Natural killer cell (primary cell): ENCODE data around the gene ACSL1. TPM values are rescaled to one million over a fixed set of nuclear protein-coding genes. Genes with fewer than 3 reads are reported as not detected.

Source experiments
- ATAC-seq, 3 donors: fragments of 150-1000 bp in 2 of 3; fragments of 200-7000 bp in 1 of 3; cut with Tn5 transposase; 1 replicate in 1 of 3; 2 replicates in 2 of 3; pipeline ENCODE4 v1.10.0; 2021; ENCODE audit warnings: mild to moderate bottlenecking in 2 of 3, moderate library complexity in 2 of 3
- DNase-seq, 2 donors: peaks; one replicate each; pipeline versions ENCODE4 v3.0.0 to v3.0.0-alpha.2; 2013 to 2021; ENCODE audit warnings: mixed read lengths in 1 of 2
- H3K27ac ChIP-seq: one replicate; pipeline ENCODE4 v1.5.1; 2013; ENCODE audit warnings: mild to moderate bottlenecking, low read length
- H3K27me3 ChIP-seq: one replicate; pipeline ENCODE4 v1.6.1; 2013; ENCODE audit warnings: low read length; ENCODE audit not compliant: control insufficient read depth, insufficient read depth
- H3K36me3 ChIP-seq: one replicate; pipeline ENCODE4 v1.6.1; 2013; ENCODE audit warnings: low read length; ENCODE audit not compliant: control insufficient read depth, insufficient read depth
- H3K4me1 ChIP-seq: one replicate; pipeline ENCODE4 v1.6.1; 2013; ENCODE audit warnings: low read length; ENCODE audit not compliant: control insufficient read depth, insufficient read depth
- H3K4me3 ChIP-seq: one replicate; pipeline ENCODE4 v1.5.1; 2013; ENCODE audit warnings: low read length
- H3K9me3 ChIP-seq: one replicate; pipeline ENCODE4 v1.6.1; 2013; ENCODE audit warnings: low read length; ENCODE audit not compliant: control insufficient read depth, insufficient read depth
- H3K27ac Mint-ChIP-seq, 2 donors: one replicate each; pipeline ENCODE4 v1.8.0; 2022; ENCODE audit warnings: mild to moderate bottlenecking in 2 of 2, mixed read lengths in 2 of 2, moderate library complexity in 1 of 2
- H3K27me3 Mint-ChIP-seq, 2 donors: one replicate each; pipeline ENCODE4 v1.8.0; 2022; ENCODE audit warnings: low read depth in 2 of 2, mixed read lengths in 2 of 2
- H3K36me3 Mint-ChIP-seq: one replicate; pipeline ENCODE4 v1.8.0; 2022; ENCODE audit warnings: mixed read lengths
- H3K4me1 Mint-ChIP-seq, 2 donors: one replicate each; pipeline ENCODE4 v1.8.0; 2022; ENCODE audit warnings: mixed read lengths in 2 of 2
- H3K4me3 Mint-ChIP-seq: one replicate; pipeline ENCODE4 v1.8.0; 2022; ENCODE audit warnings: mild to moderate bottlenecking, moderate library complexity, mixed read lengths
- H3K9me3 Mint-ChIP-seq, 2 donors: one replicate each; pipeline ENCODE4 v1.8.0; 2022; ENCODE audit warnings: mixed read lengths in 2 of 2
- CTCF ChIP-seq: fragments of 200-600 bp; IDR thresholded peaks from one replicate; pipeline ENCODE4 v1.8.0; 2022; ENCODE audit warnings: antibody characterized with exemption
- WGBS: methylation state at CpG from one replicate; pipeline ENCODE4 v1.1.7; 2013; ENCODE audit warnings: missing lambda C conversion rate; ENCODE audit not compliant: insufficient coverage; 5-methylcytosine and 5-hydroxymethylcytosine counted together
- intact Hi-C: fragments of 100-400 bp; cut with micrococcal nuclease; formaldehyde crosslinking; loops from one replicate; pipeline ENCODE4 v1.14.2; 2022
- total RNA-seq, 4 donors: library from RNA; stranded (reverse); fragments of 120-200 nt in 1 of 4; gene quantifications; one replicate each; pipeline versions ENCODE4 v1.2.3 to v1.2.4, GENCODE V29; 2013 to 2022

ACSL1 gene
- total RNA-seq, 3 donors from 2014 or later (not counting 1 experiment from before 2014, with no cell fraction given): 13.2 to 43.1 (median 13.3) TPM

- peaks cover 15% of the 10 kb centered on the region for H3K36me3 ChIP-seq
- DNase-seq (peak in 1 of 2 donors; percentile 82), ATAC-seq (peak; percentile 84 to 96 (median 89))
- intact Hi-C loops: no loop called here
- H3K36me3 Mint-ChIP-seq: peaks cover 11% of the 10 kb centered on the region
- H3K27me3 Mint-ChIP-seq: no peaks in the 10 kb centered on the region
- no peaks in the 10 kb centered on the region for H3K9me3 ChIP-seq
- H3K9me3 Mint-ChIP-seq: no peaks in the 10 kb centered on the region
- H3K27ac ChIP-seq: peak overlapping the region; percentile 58
- no peaks in the 10 kb centered on the region for H3K27me3 ChIP-seq
- H3K4me3 ChIP-seq: no peak overlapping the region
- peaks cover 7 to 10% of the 10 kb centered on the region in 2 donors for H3K4me1 Mint-ChIP-seq
- H3K4me3 Mint-ChIP-seq: peak overlapping the region; percentile 21
- peaks cover 13% of the 10 kb centered on the region for H3K4me1 ChIP-seq
- peak overlapping the region; percentile 59 to 84 for H3K27ac Mint-ChIP-seq
- 39% methylated on average over 5 of the region's 5 CpGs for WGBS
- TF ChIP-seq CTCF: no peak
Observed at GRCh38 chr4:184762100-184762499, 63.7 kb downstream of the ACSL1 start.

GRCh38 chr4:184760681-184761080 is 65.1 kb downstream of the ACSL1 start:
- intact Hi-C loops: no loop called here
- no peaks in the 10 kb centered on the region for H3K27me3 Mint-ChIP-seq

GRCh38 chr4:184757810-184758209 is 68.0 kb downstream of the ACSL1 start:
- H3K4me3 Mint-ChIP-seq: no peak overlapping the region
- no peak overlapping the region for H3K27ac ChIP-seq
- no peak overlapping the region for H3K4me3 ChIP-seq
- peaks cover 11% of the 10 kb centered on the region for H3K36me3 ChIP-seq
- no peaks in the 10 kb centered on the region for H3K27me3 ChIP-seq
- H3K27ac Mint-ChIP-seq: no peak overlapping the region
- no peak for TF ChIP-seq CTCF
- H3K9me3 Mint-ChIP-seq: no peaks in the 10 kb centered on the region
- ATAC-seq (no peak), DNase-seq (no peak)
- intact Hi-C loops: no loop called here
- no peaks in the 10 kb centered on the region for H3K9me3 ChIP-seq
- peaks cover 23% of the 10 kb centered on the region for H3K36me3 Mint-ChIP-seq
- H3K4me1 ChIP-seq: peaks cover 13% of the 10 kb centered on the region
- no peaks in the 10 kb centered on the region for H3K27me3 Mint-ChIP-seq
- 73% methylated on average over 1 of the region's 2 CpGs for WGBS
- peaks cover 7 to 10% of the 10 kb centered on the region in 2 donors for H3K4me1 Mint-ChIP-seq

More at GRCh38 chr4:184760681-184761080, 65.1 kb downstream of the ACSL1 start:
- Mint-ChIP-seq H3K27ac (no peak overlapping the region), H3K4me1 (peaks cover 7 to 10% of the 10 kb centered on the region in 2 donors), H3K4me3 (no peak overlapping the region), H3K9me3 (no peaks in the 10 kb centered on the region), H3K36me3 (peaks cover 23% of the 10 kb centered on the region)
- Histone ChIP-seq H3K27me3 (no peaks in the 10 kb centered on the region), H3K36me3 (peaks cover 13% of the 10 kb centered on the region), H3K4me1 (peaks cover 13% of the 10 kb centered on the region), H3K9me3 (no peaks in the 10 kb centered on the region), H3K4me3 (no peak overlapping the region), H3K27ac (no peak overlapping the region)
- no peak for TF ChIP-seq CTCF
- no peak for DNase-seq
- no peak for ATAC-seq
- WGBS: 98% methylated on average over 5 of the region's 5 CpGs

- H3K4me1 Mint-ChIP-seq: peaks cover 0 to 4% of the 10 kb centered on the region in 2 donors
- no peaks in the 10 kb centered on the region for H3K9me3 ChIP-seq
- peaks cover 11% of the 10 kb centered on the region for H3K36me3 ChIP-seq
- H3K27me3 ChIP-seq: no peaks in the 10 kb centered on the region
- no peak for ATAC-seq
- H3K4me1 ChIP-seq: peaks cover under 1% of the 10 kb centered on the region
- WGBS: 93% methylated on average over 6 of the region's 6 CpGs
- H3K27ac Mint-ChIP-seq: no peak overlapping the region
- no peak overlapping the region for H3K4me3 Mint-ChIP-seq
- no peak for TF ChIP-seq CTCF
- DNase-seq: no peak
- H3K27me3 Mint-ChIP-seq: peaks cover 2 to 5% of the 10 kb centered on the region in 2 donors
- peaks cover 23% of the 10 kb centered on the region for H3K36me3 Mint-ChIP-seq
- H3K27ac ChIP-seq: no peak overlapping the region
- H3K9me3 Mint-ChIP-seq: no peaks in the 10 kb centered on the region
- intact Hi-C loops: no loop called here
- H3K4me3 ChIP-seq: no peak overlapping the region
Observed at GRCh38 chr4:184756399-184756798, 69.4 kb downstream of the ACSL1 start.
